A549 (cell line): ENCODE measurements around the gene KCNQ1.

Source experiments
- BHLHE40 ChIP-seq: IDR thresholded peaks from 2 replicates; pipeline ENCODE4 v1.6.1; 2012; ENCODE audit warnings: low read depth, low read length, inconsistent platforms
- CHD2 ChIP-seq: fragments of 150-350 bp; IDR thresholded peaks from 2 replicates; pipeline ENCODE4 v1.6.1; 2014; ENCODE audit warnings: low read length; ENCODE audit not compliant: partially characterized antibody
- CHD4 ChIP-seq: fragments of 200-600 bp; sonication (generic); IDR thresholded peaks from 2 replicates; pipeline ENCODE4 v1.6.1; 2016; ENCODE audit warnings: antibody characterized with exemption, mild to moderate bottlenecking, borderline replicate concordance
- CTCF ChIP-seq: fragments of >200 bp; sonication (Bioruptor Twin); formaldehyde crosslinking; IDR thresholded peaks from 3 replicates; pipeline ENCODE4 v1.5.1; 2016
- EP300 ChIP-seq, 2 experiments: fragments of >200 bp; sonication (Bioruptor Twin); formaldehyde crosslinking; IDR thresholded peaks; 2 replicates in 1 of 2; 3 replicates in 1 of 2; pipeline ENCODE4 v1.6.1; 2016 to 2017
- FOSB ChIP-seq: fragments of 250-450 bp; sonication (Bioruptor Pico); IDR thresholded peaks from 2 replicates; pipeline ENCODE4 v1.5.0; 2020; ENCODE audit warnings: mild to moderate bottlenecking, moderate library complexity
- KDM1A ChIP-seq: fragments of 200-600 bp; sonication (generic); IDR thresholded peaks from 2 replicates; pipeline ENCODE4 v1.6.1; 2016; ENCODE audit warnings: low read depth, mild to moderate bottlenecking
- NFE2L2 ChIP-seq: fragments of 150-350 bp; conservative IDR thresholded peaks from 2 replicates; pipeline ENCODE4 v1.6.1; 2014; ENCODE audit warnings: low read length
- NR3C1 ChIP-seq: fragments of >200 bp; sonication (Bioruptor Twin); formaldehyde crosslinking; IDR thresholded peaks from 3 replicates; pipeline ENCODE4 v1.6.1; 2017
- POLR2A ChIP-seq: IDR thresholded peaks from 2 replicates; pipeline ENCODE4 v1.6.1; 2012; ENCODE audit warnings: mild to moderate bottlenecking, low read length
- RAD21 ChIP-seq, 2 experiments: fragments of >200 bp in 1 of 2; sonication (Bioruptor Twin) in 1 of 2; formaldehyde crosslinking in 1 of 2; IDR thresholded peaks in 1 of 2; conservative IDR thresholded peaks in 1 of 2; 2 replicates in 1 of 2; 3 replicates in 1 of 2; pipeline ENCODE4 v1.6.1; 2012 to 2018; ENCODE audit warnings: inconsistent platforms in 1 of 2
- REST ChIP-seq: fragments of 200-600 bp; sonication (generic); IDR thresholded peaks from 2 replicates; pipeline ENCODE4 v1.6.1; 2016; ENCODE audit warnings: antibody characterized with exemption, mild to moderate bottlenecking, moderate library complexity
- RNF2 ChIP-seq: fragments of 200-600 bp; sonication (generic); IDR thresholded peaks from 2 replicates; pipeline ENCODE4 v1.6.1; 2016; ENCODE audit warnings: low read depth, mild to moderate bottlenecking, antibody characterized with exemption, moderate library complexity, borderline replicate concordance
- TP53 ChIP-seq: fragments of 250-450 bp; sonication (Bioruptor Pico); IDR thresholded peaks from 2 replicates; pipeline ENCODE4 v1.5.0; 2021; ENCODE audit warnings: mild to moderate bottlenecking, moderate library complexity

- TF ChIP-seq CTCF (peak; percentile 82), EP300 (IDR thresholded peaks at IDR 0.05) (no peak), CHD4 (no peak), POLR2A (no peak), KDM1A (no peak), RAD21 (conservative IDR thresholded peaks at IDR 0.05 in 1 of 2, IDR thresholded peaks at IDR 0.05 in 1 of 2) (peak; percentile 93 to 97), NFE2L2 (no peak), RNF2 (no peak), NR3C1 (no peak), BHLHE40 (no peak), CHD2 (no peak), FOSB (CRISPR knock-in tag) (no peak), REST (no peak), TP53 (CRISPR knock-in tag) (no peak)
Observed at GRCh38 chr11:2531277-2531986, 86.6 kb downstream of the KCNQ1 start.
